Measurements from ENCODE around the gene LRRC73.
"Not testable (repeated sequence)": the region's sequence is repeated elsewhere in the genome, so short reads cannot be mapped to it uniquely, and the experiment has no call there.

Gene LRRC73

DNA sequence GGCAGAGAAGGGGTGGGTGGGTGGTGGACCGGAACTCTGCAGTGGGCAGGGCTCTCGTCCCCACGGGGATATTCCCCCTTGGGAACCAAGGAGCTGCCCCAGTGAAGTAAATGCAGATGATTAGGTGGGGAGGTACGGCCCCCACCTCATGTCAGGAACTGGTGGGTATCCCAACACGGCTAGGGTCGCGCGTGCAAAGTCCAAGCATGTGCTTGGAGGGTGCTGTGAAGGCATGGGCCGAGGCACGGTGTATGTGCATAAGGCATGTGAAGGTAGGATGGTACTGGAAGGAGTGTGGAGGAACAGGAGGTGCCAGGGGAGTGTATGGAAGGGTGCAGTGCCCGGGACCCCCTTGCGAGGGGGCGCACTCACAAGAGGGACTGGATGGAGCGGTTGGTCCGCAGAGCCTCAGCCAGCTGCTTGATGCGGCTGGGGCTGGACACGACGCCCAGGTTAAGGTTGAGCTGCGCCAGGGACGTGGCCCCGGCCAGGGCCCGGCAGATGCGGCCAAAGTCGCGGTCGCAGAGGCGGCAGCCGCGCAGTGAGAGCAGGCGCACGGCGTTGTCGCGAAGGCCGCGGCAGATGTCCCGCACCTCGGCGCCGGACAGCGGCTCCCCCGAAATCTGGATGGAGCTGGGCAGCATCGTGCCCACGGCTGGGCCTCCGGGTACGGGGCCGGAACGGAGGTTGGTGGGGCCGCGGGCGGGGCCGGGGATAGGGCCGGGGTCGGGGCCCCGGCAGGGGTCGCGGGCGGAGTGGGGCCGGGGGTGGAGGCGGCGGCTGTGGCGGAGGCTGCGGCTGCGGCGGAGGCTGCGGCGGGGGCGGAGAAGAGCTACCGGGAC is 783 bp downstream of the LRRC73 start:
- DNase-seq = no peak

DNA sequence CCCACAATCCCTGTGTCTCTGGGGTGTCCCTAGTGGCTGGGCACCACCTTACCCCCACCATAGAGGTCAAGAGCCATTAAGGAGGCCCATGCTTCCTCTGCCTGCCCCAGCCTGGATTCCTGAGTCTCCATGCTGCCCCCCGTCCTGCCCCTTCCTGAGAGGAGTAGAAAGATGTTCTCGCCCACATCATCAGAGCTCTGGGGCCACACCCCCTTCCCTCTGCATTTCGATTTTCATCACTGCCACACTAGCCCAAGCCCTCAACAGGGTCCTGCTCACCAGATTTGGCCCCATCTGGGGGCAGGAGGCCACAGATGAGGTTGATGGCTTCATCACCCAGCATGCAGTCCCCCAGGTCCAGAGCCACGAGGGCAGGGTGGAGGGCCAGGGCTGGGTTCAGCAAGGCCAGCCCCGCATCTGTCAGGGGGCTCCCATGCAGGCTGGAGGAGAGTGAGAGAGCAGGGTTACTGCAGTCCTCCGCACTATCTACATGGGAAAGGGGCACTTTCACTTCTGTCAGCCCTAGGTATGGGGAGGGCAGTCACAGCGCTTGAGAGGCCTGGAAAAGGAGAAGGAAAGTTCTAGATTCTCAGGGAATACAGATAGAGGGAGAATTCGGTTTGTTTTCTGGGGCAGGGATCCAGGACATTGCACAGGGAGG is 1.5 kb downstream of the LRRC73 start:
- DNase-seq = no peak

DNA sequence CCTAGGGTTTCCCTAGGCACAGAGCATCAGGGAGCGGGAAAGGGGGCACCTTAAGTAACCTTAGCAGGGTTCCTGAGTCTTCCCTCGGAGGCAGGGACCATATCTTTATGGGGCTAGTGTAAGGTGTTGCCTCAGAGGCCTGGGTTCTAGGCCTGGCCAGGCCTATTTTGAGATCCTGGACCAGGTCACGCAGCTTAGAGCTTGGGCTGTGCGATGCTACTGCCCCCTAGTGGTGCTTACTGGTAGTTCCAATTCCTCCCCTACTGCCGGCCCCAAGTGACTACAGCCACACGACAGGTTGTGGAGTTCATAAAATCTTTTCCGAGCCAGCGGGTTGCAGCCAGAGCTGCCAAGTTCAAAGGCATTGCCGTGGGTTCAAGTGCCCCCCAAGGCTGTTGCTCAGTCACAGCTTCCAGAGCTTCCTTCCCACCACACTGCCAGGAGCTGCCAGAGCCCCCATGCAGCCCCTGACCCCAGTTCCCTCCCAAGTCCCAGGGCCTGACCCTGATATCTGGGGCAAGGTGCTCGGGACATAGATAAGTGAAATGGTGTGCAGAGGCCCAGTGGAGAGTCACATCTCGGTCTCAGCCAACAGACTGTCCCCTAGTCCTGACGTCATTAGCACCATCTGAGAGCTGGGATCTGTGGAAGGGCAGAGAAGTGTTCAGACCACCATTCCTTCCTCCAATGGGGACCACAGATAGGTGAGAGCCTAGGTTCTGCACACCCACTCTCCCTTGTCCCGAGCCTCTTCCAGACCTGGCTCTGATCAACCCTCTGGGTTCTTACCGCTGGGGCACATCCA is 3.3 kb downstream of the LRRC73 start:
- DNase-seq = peak; percentile 84 to 85

DNA sequence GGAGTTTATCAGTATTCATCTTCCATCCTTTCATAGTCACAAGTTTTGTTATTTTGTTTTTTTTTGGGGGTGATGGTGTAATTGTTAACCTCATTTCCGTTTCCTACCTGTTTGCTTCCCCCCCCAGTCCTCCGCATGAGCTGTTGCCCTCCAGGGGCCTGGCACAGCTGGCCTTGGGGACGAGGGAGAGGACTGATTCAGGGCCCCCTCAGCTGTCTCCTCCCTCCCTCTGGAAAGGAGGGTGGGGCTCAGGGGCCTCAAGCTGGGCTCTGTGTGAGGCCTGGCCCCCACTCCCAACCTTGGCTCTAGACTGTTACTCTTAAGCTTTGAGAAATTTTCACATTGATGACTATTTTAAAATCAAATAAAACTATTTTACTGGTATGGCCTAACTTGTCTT is 4.0 kb downstream of the LRRC73 start:
- DNase-seq = no peak

DNA sequence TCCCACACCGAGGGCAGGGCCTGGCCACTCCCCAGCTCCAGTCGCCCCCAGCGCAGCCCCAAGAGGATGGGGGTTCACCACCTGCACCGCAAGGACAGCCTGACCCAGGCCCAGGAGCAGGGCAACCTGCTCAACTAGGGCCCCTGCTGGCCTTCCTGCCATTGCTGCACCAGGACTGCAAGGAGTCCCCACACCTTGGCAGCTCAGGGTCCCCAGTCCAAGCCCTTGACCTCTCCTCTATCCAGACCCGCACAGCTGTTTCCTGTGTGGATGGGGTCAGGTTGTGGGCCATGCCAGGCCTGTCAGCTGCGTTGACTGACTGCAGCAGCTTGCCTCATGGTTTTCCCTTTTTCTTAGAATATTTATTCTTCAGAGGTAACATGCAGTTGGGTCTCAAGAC is 4.4 kb downstream of the LRRC73 start:
- no peak for DNase-seq

DNA sequence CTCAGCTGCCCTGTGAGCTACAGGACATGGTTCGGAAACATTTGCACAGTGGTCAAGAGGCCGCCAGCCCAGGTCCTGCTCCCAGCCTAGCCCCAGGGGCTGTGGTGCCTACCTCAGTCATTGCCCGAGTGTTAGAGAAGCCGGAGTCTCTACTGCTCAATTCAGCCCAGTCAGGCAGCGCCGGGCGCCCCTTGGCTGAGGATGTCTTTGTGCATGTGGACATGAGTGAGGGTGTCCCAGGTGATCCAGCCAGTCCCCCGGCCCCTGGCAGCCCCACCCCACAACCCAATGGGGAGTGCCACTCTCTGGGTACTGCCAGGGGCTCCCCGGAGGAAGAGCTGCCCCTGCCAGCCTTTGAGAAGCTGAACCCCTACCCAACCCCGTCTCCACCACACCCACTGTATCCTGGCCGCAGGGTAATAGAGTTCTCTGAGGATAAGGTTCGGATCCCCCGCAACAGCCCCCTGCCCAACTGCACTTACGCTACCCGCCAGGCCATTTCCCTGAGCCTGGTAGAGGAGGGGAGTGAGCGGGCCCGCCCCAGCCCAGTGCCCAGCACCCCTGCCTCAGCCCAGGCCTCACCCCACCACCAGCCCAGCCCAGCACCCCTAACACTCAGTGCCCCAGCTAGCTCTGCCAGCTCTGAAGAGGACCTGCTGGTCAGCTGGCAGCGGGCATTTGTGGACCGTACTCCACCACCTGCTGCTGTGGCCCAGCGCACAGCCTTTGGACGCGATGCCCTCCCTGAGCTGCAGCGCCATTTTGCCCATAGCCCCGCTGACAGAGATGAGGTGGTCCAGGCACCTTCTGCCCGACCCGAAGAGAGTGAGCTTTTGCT is 5.2 kb downstream of the LRRC73 start:
- DNase-seq = no peak

DNA sequence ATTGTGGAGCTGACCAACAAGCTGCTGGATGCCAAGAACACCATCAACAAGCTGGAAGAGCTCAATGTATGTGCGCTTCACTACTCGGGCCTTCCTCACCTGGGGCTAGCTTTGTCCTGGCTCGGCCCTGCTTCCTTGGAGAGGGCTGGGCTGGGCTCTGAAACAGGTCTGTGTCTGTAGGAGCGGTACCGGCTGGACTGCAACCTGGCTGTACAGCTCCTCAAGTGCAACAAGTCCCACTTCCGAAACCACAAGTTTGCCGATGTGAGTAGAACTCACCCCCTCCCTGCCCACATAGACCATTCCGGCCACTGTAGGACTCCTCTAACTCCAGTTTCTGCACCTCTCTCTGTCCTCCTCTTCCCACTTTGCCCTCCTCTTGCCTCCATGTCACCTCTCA is 6.7 kb downstream of the LRRC73 start:
- DNase-seq = no peak

DNA sequence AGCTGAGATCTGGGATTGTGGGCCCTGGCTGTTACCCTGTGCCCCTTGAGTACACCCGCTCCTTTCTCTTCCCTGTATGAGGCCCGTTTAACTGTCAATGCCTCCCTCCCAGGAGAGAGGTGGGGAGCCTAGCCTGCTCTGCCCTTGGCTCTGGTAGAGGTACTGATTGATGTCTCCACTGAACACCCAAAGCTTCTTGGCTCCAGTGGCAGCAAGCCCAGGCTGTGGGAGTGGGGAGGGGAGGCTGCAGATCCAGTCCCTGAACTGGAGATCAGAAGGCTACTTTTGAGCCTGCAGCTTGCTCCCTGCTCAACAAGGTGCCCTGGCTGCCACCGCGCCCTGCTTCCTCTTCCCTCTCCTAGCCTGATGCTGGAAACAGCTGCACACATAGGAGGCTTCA is 7.5 kb downstream of the LRRC73 start:
- no peak for DNase-seq

DNA sequence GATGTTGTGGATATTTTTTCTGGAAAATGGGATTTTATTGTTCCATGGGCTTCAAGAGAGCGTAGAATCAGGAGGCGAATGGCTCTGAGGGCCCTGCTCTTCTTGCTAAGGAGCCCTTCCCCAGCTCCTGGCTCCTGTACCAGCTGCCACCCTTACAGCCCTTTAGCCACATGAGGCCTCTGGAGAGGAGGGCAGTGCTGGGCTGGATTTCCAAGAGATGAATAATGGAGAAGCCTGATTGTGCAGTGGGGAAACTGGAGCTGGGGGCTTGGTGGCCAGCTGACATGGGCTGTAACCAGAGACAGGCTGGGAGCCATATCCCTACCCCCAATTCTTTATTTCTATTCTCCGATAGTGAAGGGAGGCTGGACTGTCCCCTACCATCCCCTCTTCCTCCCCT is 9.2 kb downstream of the LRRC73 start:
- no peak for DNase-seq

DNA sequence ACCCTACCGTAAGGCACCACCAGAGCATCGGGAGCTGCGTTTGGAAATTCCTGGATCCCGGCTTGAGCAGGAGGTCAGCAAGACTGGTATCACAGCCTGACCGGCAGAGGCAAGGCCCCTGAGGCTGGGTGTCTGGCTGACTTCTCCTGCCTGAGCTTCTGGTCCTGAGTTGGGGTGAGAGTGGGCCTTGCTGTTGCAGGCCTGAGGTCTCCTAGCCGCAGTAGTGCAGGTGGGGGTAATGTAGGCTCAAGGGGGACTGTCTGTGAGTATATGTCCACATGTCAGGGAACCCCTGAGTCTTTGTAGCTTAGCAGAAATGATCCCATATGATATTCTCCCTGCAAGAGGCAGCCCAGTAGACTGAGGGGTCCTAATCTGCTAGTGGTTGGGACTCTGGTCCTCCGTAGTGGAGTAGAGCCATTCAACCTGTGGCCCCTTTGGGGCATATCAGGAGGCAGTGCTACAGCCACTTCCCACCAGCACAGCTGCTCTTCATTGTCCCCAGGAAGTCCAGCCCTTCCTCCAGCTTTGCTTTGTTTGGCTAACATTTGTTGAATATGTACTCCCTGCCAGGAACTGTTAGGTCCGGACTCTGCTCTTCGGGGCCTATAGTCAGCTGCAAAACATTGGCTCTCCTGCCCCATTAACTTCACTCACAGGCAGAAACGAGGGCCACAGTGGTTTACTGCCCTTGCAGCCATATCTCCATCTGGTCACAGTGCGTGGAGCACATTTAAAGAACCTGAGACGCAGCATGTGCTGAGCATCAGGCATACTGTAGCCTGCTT is 10.9 kb downstream of the LRRC73 start:
- no peak for DNase-seq

DNA sequence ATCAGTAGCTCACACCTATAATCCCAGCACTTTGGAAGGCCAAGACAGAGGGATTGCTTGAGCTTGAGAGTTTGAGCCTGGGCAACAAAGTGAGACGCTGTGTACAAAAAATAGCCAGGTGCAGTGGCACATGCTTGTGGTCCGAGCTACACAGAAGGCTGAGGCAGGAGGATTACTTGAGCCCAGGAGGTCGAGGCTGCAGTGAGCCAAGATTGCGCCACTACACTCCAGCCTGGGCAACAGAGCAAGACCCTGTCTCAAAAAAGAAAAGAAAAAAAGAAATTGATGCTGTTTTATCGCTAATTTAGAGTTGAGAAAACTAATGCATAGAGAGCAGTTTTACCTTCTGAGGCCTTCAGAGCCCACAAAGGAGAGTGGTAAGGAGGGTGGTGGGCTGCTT is 11.9 kb downstream of the LRRC73 start:
- not testable (repeated sequence) for DNase-seq

DNA sequence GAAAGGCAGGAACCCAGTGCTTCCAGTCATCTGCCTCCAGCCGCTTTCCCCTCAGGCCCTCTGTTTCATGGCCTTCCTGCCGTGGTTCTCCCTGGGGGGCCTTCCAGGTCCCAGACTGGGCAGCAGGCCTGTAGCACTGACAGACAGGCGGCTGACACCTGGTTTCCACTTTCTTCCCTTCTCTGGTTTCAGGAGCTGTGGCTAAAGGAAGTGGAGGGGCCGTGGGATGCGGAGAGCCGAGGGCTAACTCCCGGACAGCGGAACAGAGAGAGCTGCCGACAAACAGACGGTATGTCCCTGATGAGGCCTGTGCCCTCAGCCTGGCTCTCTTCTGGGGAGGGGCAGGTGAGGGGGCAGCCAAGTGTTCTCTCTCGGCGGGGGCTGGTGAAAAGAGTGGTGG is 12.5 kb downstream of the LRRC73 start:
- no peak for DNase-seq

DNA sequence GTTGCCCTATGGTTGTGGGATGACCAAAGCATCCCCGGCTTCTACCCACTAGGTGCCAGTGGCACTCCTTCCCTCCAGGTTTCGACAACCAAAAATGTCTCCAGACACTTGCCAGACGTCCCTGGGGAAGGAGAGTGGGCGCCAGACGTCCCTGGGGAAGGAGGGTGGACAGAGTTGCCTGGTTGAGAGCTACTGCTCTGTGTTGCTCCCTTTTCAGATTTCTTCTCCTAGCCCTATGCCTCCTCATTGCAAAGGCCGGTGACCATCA is 13.1 kb downstream of the LRRC73 start:
- DNase-seq = no peak

DNA sequence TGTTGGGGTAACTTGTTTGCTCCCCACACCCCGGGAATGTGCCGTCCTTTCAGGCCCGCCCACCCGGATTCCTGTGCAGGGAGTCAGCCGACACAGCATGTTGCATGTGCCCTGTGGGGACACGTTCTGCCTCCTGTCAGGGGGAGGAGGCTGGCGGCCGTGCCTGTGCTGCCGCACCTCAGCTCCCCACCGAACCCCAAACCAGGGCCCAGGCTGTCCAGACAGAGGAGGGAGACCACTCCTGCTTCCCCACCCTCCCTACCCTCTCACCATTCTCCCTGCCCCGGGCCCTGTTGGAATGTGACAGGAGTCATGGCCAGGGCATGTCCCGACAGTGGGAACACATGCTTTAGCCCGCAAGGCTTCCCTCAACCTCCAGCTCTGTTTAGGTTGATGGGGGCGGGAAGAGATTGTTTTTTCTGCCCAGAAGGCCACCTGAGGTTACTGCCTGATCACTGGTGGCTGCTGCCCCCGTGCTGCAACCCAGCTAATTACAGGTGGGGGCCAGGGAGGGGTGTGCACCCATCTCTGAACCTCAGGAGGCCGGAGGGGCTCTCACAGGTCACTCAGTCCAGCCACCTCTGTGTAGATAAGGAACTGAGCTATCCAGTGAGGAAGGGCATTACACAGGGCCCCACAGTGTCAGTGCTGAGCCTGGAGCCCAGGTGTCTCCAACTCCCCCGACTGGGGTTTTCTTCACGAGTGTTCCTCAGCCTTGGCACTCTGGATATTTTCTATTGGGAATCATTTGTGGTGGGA is 13.6 kb downstream of the LRRC73 start:
- DNase-seq = no peak

DNA sequence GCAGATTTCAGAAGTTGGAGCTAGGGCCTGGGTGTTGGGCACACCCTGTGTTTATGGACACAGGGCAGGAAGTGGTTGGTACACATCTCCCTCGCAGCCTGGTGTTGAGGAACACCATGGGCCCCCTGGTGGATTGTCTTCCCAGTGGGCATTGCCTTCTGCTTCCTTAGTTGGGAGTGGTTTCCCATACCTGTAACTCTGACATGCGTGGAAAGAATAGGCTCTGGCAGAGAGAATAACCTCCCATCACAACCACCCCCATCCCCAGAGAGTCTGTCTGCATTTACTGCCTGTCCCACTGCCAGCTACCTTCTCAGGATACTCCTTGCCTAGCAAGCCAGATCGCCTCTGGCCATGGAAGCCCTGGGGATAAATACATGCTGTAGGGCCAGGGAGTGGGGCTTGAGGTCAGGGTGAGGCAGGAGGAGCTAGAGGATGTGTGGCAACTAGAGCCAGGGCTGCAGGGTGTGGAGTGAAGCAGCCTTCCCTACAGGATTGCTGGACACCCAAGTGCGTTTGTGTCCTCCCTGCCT is 14.7 kb downstream of the LRRC73 start:
- DNase-seq = no peak

DNA sequence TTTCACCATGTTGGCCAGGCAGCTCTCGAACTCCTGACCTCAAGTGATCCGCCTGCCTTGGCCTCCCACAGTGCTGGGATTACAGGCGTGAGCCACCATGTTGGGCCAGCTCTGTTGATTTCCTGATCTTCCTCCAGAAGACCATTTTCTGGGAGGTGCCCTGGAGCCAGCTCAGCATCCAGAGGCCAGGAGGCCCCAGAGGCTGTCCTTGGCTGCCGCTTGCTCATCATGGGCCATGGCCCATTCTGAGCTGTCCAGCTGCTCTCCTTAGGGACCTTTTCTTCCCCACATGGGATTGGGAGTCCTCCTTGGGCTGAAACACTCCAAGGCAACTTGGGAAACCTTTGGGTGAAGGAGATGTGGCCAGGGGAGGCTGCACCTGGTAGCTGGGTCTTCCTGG is 15.4 kb downstream of the LRRC73 start:
- no peak for DNase-seq

DNA sequence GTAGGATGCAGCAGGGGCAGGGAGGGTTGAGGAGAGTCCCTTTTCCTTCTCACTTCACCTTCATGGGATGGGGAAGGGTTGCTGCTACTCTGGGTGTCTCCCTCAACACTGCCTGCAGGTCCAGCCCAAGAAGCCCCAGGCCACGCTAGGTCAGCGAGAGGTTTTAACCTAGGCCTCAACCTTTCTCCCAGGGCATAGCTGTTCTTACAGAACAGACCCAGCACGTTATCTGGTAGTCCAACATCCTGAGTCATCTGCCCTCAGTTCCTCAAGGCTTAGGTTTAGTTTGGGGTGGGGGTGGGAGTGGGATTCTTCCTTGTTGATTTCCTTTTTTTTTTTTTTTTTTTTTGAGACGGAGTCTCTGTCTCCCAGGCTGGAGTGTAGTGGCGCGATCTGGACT is 15.8 kb downstream of the LRRC73 start:
- no peak for DNase-seq

DNA sequence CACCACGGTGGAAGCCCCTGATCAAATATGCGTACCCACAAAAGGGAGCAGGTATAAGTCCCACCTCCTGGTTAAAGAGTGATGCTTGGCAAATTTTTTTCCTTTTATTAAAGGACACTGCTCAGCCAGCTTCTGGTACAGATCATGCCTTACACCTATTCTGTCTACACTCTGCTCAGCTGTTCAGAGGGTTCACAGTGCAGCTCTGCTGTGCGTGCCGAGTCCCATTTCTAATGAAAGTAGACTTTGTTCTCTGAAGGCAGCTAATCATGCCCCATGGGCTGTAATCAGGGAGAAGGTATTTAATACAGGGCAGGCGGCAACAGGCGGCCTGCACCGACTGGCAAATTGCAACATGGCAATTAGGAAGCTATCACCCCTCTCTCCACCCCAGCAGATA is 16.3 kb downstream of the LRRC73 start:
- DNase-seq = no peak

DNA sequence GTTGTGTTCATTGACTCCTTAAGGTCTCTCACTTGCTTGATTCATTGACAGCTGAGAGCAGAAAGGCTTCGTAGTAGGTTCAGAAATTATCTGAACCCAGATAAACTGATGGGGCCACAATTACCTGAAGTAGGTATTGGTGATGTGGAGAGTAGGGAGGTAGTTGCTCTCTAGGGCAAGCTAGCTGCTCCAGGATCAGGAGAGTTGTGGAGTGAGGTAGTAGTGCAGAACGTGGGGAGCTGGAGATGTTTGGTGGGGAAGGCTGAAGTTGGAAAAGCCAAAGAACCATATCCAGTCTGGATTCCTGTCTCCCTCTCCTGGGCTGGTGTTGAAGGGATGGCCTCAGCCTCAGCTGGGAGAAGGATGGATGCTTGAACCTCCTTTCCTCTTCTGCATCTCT is 16.9 kb downstream of the LRRC73 start:
- DNase-seq = no peak

DNA sequence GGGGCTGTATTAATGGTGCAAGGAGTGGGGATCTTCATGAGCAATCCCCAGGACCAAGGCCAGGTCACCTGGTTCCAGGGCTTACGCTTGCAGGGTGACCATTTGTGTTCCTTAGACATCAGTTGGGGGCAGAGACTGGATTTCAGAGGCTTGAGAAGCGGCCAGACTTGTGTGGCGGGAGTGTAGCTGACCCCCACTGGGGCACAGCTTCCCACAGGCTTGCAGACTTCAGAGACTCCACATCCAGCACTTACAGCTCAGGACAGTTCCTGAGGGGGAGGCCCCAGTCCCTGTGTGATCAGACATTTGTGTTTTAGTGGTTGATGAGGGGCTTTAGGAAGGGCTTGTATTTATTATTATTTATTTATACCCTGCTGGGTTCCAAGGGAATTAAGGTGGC is 17.5 kb downstream of the LRRC73 start:
- no peak for DNase-seq
